GM19193 (cell line): Measurements from ENCODE around the gene RGS6.

Experiments used
- POLR2A ChIP-seq: IDR thresholded peaks from 4 replicates; pipeline ENCODE4 v1.6.1; 2011; ENCODE audit not compliant: insufficient read depth, insufficient read length; ENCODE audit errors: extremely low read depth

The RGS6 gene

GRCh38 chr14:72582582-72582981, 650.4 kb downstream of the RGS6 start:
- no peak for TF ChIP-seq POLR2A

- no peak for TF ChIP-seq POLR2A
Observed at GRCh38 chr14:72583316-72584272, 651.4 kb downstream of the RGS6 start.

- TF ChIP-seq POLR2A, result no peak
Observed at GRCh38 chr14:72588521-72588920, 656.3 kb downstream of the RGS6 start.

- TF ChIP-seq POLR2A, result no peak
Observed at GRCh38 chr14:72589652-72590051, 657.4 kb downstream of the RGS6 start.

- TF ChIP-seq POLR2A, result no peak
Observed at GRCh38 chr14:72590577-72590976, 658.3 kb downstream of the RGS6 start.

GRCh38 chr14:72591391-72591790, 659.2 kb downstream of the RGS6 start:
- TF ChIP-seq POLR2A, result no peak

- no peak for TF ChIP-seq POLR2A
Observed at GRCh38 chr14:72594099-72594901, 662.1 kb downstream of the RGS6 start.

GRCh38 chr14:72595152-72595862, 663.1 kb downstream of the RGS6 start:
- TF ChIP-seq POLR2A, result no peak

- TF ChIP-seq POLR2A, result no peak
Observed at GRCh38 chr14:72597252-72598233, 665.3 kb downstream of the RGS6 start.

GRCh38 chr14:72598306-72598705, 666.1 kb downstream of the RGS6 start:
- TF ChIP-seq POLR2A, result no peak

- no peak for TF ChIP-seq POLR2A
Observed at GRCh38 chr14:72599579-72600470, 667.6 kb downstream of the RGS6 start.

GRCh38 chr14:72600551-72601330, 668.5 kb downstream of the RGS6 start:
- TF ChIP-seq POLR2A, result no peak
